ENCODE measurements around the gene ATP2A1.

Gene ATP2A1

GRCh38 chr16:28899882-28900590 lies 21.7 kb downstream of the ATP2A1 start:
- in situ Hi-C loops (cut with MboI; ENCODE audit: low sequenced_read_pairs): no loop called here
- no peaks in the 10 kb centered on the region for H3K27me3 ChIP-seq (ENCODE audit: low read depth)
- H3K4me1 ChIP-seq: no peaks in the 10 kb centered on the region
- no peaks in the 10 kb centered on the region for H3K9me3 ChIP-seq
- DNase-seq (ENCODE audit: low spot score in 2 of 2): no peak
- no peaks in the 10 kb centered on the region for H3K36me3 ChIP-seq (replicated peaks)
- no peak overlapping the region for H3K4me3 ChIP-seq

GRCh38 chr16:28900601-28901000 lies 22.3 kb downstream of the ATP2A1 start:
- Histone ChIP-seq H3K4me1 (no peaks in the 10 kb centered on the region), H3K36me3 (replicated peaks) (no peaks in the 10 kb centered on the region), H3K4me3 (no peak overlapping the region), H3K9me3 (no peaks in the 10 kb centered on the region), H3K27me3 (ENCODE audit: low read depth) (no peaks in the 10 kb centered on the region)
- in situ Hi-C loops (cut with MboI; ENCODE audit: low sequenced_read_pairs): no loop called here
- DNase-seq (ENCODE audit: low spot score in 2 of 2): no peak

- no peaks in the 10 kb centered on the region for H3K27me3 ChIP-seq (ENCODE audit: low read depth)
- no peak for DNase-seq (ENCODE audit: low spot score in 2 of 2)
- no peaks in the 10 kb centered on the region for H3K4me1 ChIP-seq
- no peaks in the 10 kb centered on the region for H3K36me3 ChIP-seq (replicated peaks)
- H3K4me3 ChIP-seq: no peak overlapping the region
- in situ Hi-C loops (cut with MboI; ENCODE audit: low sequenced_read_pairs): no loop called here
- H3K9me3 ChIP-seq: no peaks in the 10 kb centered on the region
Observed at GRCh38 chr16:28901862-28902261, 23.6 kb downstream of the ATP2A1 start.

GRCh38 chr16:28902909-28903308 lies 24.6 kb downstream of the ATP2A1 start:
- Histone ChIP-seq H3K9me3 (no peaks in the 10 kb centered on the region), H3K27me3 (ENCODE audit: low read depth) (no peaks in the 10 kb centered on the region), H3K4me1 (no peaks in the 10 kb centered on the region), H3K4me3 (no peak overlapping the region), H3K36me3 (replicated peaks) (no peaks in the 10 kb centered on the region)
- in situ Hi-C loops (cut with MboI; ENCODE audit: low sequenced_read_pairs): no loop called here
- DNase-seq (ENCODE audit: low spot score in 2 of 2): no peak

GRCh38 chr16:28903344-28904042 lies 25.2 kb downstream of the ATP2A1 start:
- no peaks in the 10 kb centered on the region for H3K36me3 ChIP-seq (replicated peaks)
- H3K4me1 ChIP-seq: no peaks in the 10 kb centered on the region
- H3K9me3 ChIP-seq: no peaks in the 10 kb centered on the region
- H3K27me3 ChIP-seq (ENCODE audit: low read depth): no peaks in the 10 kb centered on the region
- DNase-seq (ENCODE audit: low spot score in 2 of 2): no peak
- in situ Hi-C loops (cut with MboI; ENCODE audit: low sequenced_read_pairs): no loop called here
- no peak overlapping the region for H3K4me3 ChIP-seq

GRCh38 chr16:28904363-28904762 lies 26.1 kb downstream of the ATP2A1 start:
- H3K36me3 ChIP-seq (replicated peaks): no peaks in the 10 kb centered on the region
- H3K4me3 ChIP-seq: no peak overlapping the region
- DNase-seq (ENCODE audit: low spot score in 2 of 2): no peak
- in situ Hi-C loops (cut with MboI; ENCODE audit: low sequenced_read_pairs): no loop called here
- no peaks in the 10 kb centered on the region for H3K9me3 ChIP-seq
- no peaks in the 10 kb centered on the region for H3K4me1 ChIP-seq
- H3K27me3 ChIP-seq (ENCODE audit: low read depth): no peaks in the 10 kb centered on the region

GRCh38 chr16:28904828-28905227 lies 26.5 kb downstream of the ATP2A1 start:
- H3K4me1 ChIP-seq: no peaks in the 10 kb centered on the region
- H3K27me3 ChIP-seq (ENCODE audit: low read depth): no peaks in the 10 kb centered on the region
- no peaks in the 10 kb centered on the region for H3K9me3 ChIP-seq
- DNase-seq (ENCODE audit: low spot score in 2 of 2): no peak
- H3K4me3 ChIP-seq: no peak overlapping the region
- H3K36me3 ChIP-seq (replicated peaks): no peaks in the 10 kb centered on the region
- in situ Hi-C loops (cut with MboI; ENCODE audit: low sequenced_read_pairs): no loop called here

GRCh38 chr16:28905229-28905754 lies 27.0 kb downstream of the ATP2A1 start:
- in situ Hi-C loops (cut with MboI; ENCODE audit: low sequenced_read_pairs): no loop called here
- Histone ChIP-seq H3K36me3 (replicated peaks) (no peaks in the 10 kb centered on the region), H3K4me1 (no peaks in the 10 kb centered on the region), H3K4me3 (no peak overlapping the region), H3K9me3 (no peaks in the 10 kb centered on the region), H3K27me3 (ENCODE audit: low read depth) (no peaks in the 10 kb centered on the region)
- DNase-seq (ENCODE audit: low spot score in 2 of 2): no peak

GRCh38 chr16:28905800-28906372 lies 27.6 kb downstream of the ATP2A1 start:
- no peaks in the 10 kb centered on the region for H3K36me3 ChIP-seq (replicated peaks)

GRCh38 chr16:28910086-28911031 lies 32.1 kb downstream of the ATP2A1 start:
- no peaks in the 10 kb centered on the region for H3K36me3 ChIP-seq (replicated peaks)
- H3K27me3 ChIP-seq (ENCODE audit: low read depth): no peaks in the 10 kb centered on the region
- no peaks in the 10 kb centered on the region for H3K9me3 ChIP-seq
- peak in 1 of 2 experiments; percentile 24 for DNase-seq (ENCODE audit: low spot score in 2 of 2)
- H3K4me1 ChIP-seq: no peaks in the 10 kb centered on the region
- no peak overlapping the region for H3K4me3 ChIP-seq
- in situ Hi-C loops (cut with MboI; ENCODE audit: low sequenced_read_pairs): no loop called here

More at GRCh38 chr16:28905800-28906372, 27.6 kb downstream of the ATP2A1 start:
- H3K27me3 ChIP-seq (ENCODE audit: low read depth): no peaks in the 10 kb centered on the region
- no peaks in the 10 kb centered on the region for H3K9me3 ChIP-seq
- DNase-seq (ENCODE audit: low spot score in 2 of 2): no peak
- in situ Hi-C loops (cut with MboI; ENCODE audit: low sequenced_read_pairs): no loop called here
- no peaks in the 10 kb centered on the region for H3K4me1 ChIP-seq
- no peak overlapping the region for H3K4me3 ChIP-seq

- in situ Hi-C loops (cut with MboI; ENCODE audit: low sequenced_read_pairs): no loop called here
- Histone ChIP-seq H3K4me1 (no peaks in the 10 kb centered on the region), H3K4me3 (no peak overlapping the region), H3K9me3 (no peaks in the 10 kb centered on the region), H3K36me3 (replicated peaks) (no peaks in the 10 kb centered on the region), H3K27me3 (ENCODE audit: low read depth) (no peaks in the 10 kb centered on the region)
- DNase-seq (ENCODE audit: low spot score in 2 of 2): no peak
Observed at GRCh38 chr16:28912558-28912957, 34.3 kb downstream of the ATP2A1 start.

GRCh38 chr16:28913946-28914724 lies 35.8 kb downstream of the ATP2A1 start:
- Histone ChIP-seq H3K9me3 (no peaks in the 10 kb centered on the region), H3K4me3 (no peak overlapping the region), H3K27me3 (ENCODE audit: low read depth) (no peaks in the 10 kb centered on the region), H3K36me3 (replicated peaks) (no peaks in the 10 kb centered on the region), H3K4me1 (no peaks in the 10 kb centered on the region)
- in situ Hi-C loops (cut with MboI; ENCODE audit: low sequenced_read_pairs): no loop called here
- DNase-seq (ENCODE audit: low spot score in 2 of 2): no peak

- H3K4me1 ChIP-seq: no peaks in the 10 kb centered on the region
- no peak for DNase-seq (ENCODE audit: low spot score in 2 of 2)
- in situ Hi-C loops (cut with MboI; ENCODE audit: low sequenced_read_pairs): no loop called here
- no peaks in the 10 kb centered on the region for H3K9me3 ChIP-seq
- H3K4me3 ChIP-seq: no peak overlapping the region
- H3K36me3 ChIP-seq (replicated peaks): no peaks in the 10 kb centered on the region
- H3K27me3 ChIP-seq (ENCODE audit: low read depth): no peaks in the 10 kb centered on the region
Observed at GRCh38 chr16:28915181-28915580, 36.9 kb downstream of the ATP2A1 start.

Data from HAP-1 (cell line).